ENCODE results near the gene DOCK10. TPM values are rescaled to one million over a fixed set of nuclear protein-coding genes. Genes with fewer than 3 reads are reported as not detected.

The DOCK10 gene
- total and polyA plus RNA-seq, 2 experiments from 2014 or later = 1.1 to 3.2 TPM

DNA sequence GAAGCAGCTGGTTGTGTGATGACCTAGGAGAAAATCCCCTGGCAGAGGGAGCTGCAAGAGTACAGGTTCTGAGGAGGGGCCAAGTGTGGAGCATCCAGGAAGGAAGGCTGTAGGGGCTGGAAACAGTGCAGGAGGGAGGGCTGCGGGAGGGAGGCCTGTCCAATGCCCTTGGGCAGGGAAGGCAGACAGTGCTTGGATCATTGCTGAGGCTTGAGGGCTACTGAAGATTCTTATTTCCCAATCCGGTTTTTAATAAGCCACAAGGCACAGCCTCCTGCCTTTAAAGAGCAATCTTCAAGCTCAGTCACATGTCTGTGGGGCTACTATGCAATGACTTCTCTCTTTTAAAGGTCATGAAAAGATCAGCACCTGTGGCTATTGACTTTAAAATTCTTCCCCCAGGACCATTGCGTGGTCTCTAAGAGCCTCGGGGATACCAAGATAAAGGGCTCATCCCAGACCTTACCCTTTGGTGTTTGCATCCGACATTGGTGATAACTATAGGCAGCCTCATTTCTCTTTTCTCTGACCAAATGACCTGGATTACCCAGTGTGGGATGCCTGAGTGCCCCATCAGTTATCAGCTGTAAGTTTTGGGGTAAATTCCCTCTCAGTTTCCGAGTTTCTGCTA lies 149.6 kb downstream of the DOCK10 start:
- H2AFZ ChIP-seq = no peak overlapping the region
- H3K9me2 ChIP-seq (replicated peaks; ENCODE audit: insufficient read depth) = no peaks in the 10 kb centered on the region
- TF ChIP-seq EZH2phosphoT487 (IDR thresholded peaks at IDR 0.05; ENCODE audit: low read depth, severe bottlenecking, unreplicated experiment) = no peak
- TF ChIP-seq, protein P1, sequence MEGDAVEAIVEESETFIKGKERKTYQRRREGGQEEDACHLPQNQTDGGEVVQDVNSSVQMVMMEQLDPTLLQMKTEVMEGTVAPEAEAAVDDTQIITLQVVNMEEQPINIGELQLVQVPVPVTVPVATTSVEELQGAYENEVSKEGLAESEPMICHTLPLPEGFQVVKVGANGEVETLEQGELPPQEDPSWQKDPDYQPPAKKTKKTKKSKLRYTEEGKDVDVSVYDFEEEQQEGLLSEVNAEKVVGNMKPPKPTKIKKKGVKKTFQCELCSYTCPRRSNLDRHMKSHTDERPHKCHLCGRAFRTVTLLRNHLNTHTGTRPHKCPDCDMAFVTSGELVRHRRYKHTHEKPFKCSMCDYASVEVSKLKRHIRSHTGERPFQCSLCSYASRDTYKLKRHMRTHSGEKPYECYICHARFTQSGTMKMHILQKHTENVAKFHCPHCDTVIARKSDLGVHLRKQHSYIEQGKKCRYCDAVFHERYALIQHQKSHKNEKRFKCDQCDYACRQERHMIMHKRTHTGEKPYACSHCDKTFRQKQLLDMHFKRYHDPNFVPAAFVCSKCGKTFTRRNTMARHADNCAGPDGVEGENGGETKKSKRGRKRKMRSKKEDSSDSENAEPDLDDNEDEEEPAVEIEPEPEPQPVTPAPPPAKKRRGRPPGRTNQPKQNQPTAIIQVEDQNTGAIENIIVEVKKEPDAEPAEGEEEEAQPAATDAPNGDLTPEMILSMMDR (IDR thresholded peaks at IDR 0.05; ENCODE audit: poor library complexity) = no peak
- TF ChIP-seq EZH2 (IDR thresholded peaks at IDR 0.05; ENCODE audit: borderline replicate concordance) = no peak
- 78% methylated on average over 6 of the region's 6 CpGs for WGBS (ENCODE audit: low lambda C conversion rate, missing lambda C conversion rate)
- no peaks in the 10 kb centered on the region for H4K20me1 ChIP-seq (ENCODE audit: insufficient read depth, poor library complexity, severe bottlenecking)
- H3K27me3 ChIP-seq = no peaks in the 10 kb centered on the region
- H3K79me2 ChIP-seq = no peaks in the 10 kb centered on the region
- H3K4me2 ChIP-seq = no peak overlapping the region
- no peaks in the 10 kb centered on the region for H3K36me3 ChIP-seq (replicated peaks; ENCODE audit: insufficient read depth, low read depth)
- H3K4me1 ChIP-seq (ENCODE audit: insufficient read depth) = no peaks in the 10 kb centered on the region
- no peaks in the 10 kb centered on the region for H3K9me3 ChIP-seq (ENCODE audit: low read depth)
- H3K27ac ChIP-seq = no peak overlapping the region
- no peak overlapping the region for H3K4me3 ChIP-seq
- no peak for DNase-seq (ENCODE audit: low spot score)

DNA sequence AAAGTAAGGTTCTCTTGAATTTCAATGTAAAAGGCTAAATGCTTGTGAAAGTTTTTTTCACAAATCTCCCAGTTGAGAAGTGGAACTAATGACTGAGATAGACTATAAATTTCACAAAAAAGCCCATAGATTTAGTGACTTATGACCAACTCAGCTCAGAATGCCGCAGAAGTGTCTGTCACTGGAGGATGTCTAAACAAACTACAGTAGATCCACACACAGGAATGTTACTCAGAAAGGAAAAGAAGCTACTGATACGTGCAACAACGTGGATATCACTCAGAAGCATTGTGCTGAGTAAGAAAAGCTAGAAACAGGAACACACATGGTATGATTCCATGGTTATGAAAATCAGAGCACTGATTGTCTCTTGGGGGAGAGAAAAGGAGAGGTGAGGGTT lies 151.9 kb downstream of the DOCK10 start:
- Histone ChIP-seq H3K27ac (no peak overlapping the region), H3K79me2 (no peaks in the 10 kb centered on the region), H3K4me1 (ENCODE audit: insufficient read depth) (no peaks in the 10 kb centered on the region), H3K4me3 (no peak overlapping the region), H3K9me3 (ENCODE audit: low read depth) (no peaks in the 10 kb centered on the region), H3K4me2 (no peak overlapping the region), H3K36me3 (replicated peaks; ENCODE audit: insufficient read depth, low read depth) (no peaks in the 10 kb centered on the region), H4K20me1 (ENCODE audit: insufficient read depth, poor library complexity, severe bottlenecking) (no peaks in the 10 kb centered on the region), H3K9me2 (replicated peaks; ENCODE audit: insufficient read depth) (no peaks in the 10 kb centered on the region), H3K27me3 (no peaks in the 10 kb centered on the region), H2AFZ (no peak overlapping the region)
- DNase-seq (ENCODE audit: low spot score) = no peak
- TF ChIP-seq EZH2phosphoT487 (IDR thresholded peaks at IDR 0.05; ENCODE audit: low read depth, severe bottlenecking, unreplicated experiment) (no peak), EZH2 (IDR thresholded peaks at IDR 0.05; ENCODE audit: borderline replicate concordance) (no peak)
- TF ChIP-seq, protein P1 (IDR thresholded peaks at IDR 0.05; ENCODE audit: poor library complexity) = no peak
- WGBS (ENCODE audit: low lambda C conversion rate, missing lambda C conversion rate) = 58% methylated on average over 3 of the region's 3 CpGs

DNA sequence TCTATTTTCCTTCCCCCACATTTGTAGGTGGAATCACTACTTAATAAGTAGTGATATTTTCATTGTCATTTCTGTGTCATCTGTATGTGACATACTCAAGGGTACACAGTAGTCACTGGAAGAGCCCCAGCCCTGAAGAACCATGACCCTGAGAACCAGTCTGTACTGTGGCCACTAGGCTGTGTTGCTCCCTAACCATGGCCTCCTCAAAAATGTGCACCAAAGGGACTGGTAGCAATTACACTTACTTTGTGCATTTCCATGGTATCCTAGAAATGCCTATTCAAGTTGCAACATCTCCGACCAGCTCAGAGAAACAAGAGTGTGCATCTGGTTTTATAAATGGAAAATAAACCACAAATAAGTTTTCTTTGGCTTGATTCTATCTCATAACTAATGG lies 155.1 kb downstream of the DOCK10 start:
- TF ChIP-seq EZH2phosphoT487 (IDR thresholded peaks at IDR 0.05; ENCODE audit: low read depth, severe bottlenecking, unreplicated experiment) (no peak), EZH2 (IDR thresholded peaks at IDR 0.05; ENCODE audit: borderline replicate concordance) (no peak)
- TF ChIP-seq, protein P1 (IDR thresholded peaks at IDR 0.05; ENCODE audit: poor library complexity) = no peak
- Histone ChIP-seq H3K36me3 (replicated peaks; ENCODE audit: insufficient read depth, low read depth) (no peaks in the 10 kb centered on the region), H3K27ac (no peak overlapping the region), H3K9me2 (replicated peaks; ENCODE audit: insufficient read depth) (no peaks in the 10 kb centered on the region), H3K4me1 (ENCODE audit: insufficient read depth) (no peaks in the 10 kb centered on the region), H2AFZ (no peak overlapping the region), H3K79me2 (no peaks in the 10 kb centered on the region), H3K4me3 (no peak overlapping the region), H4K20me1 (ENCODE audit: insufficient read depth, poor library complexity, severe bottlenecking) (no peaks in the 10 kb centered on the region), H3K27me3 (no peaks in the 10 kb centered on the region), H3K9me3 (ENCODE audit: low read depth) (no peaks in the 10 kb centered on the region), H3K4me2 (no peak overlapping the region)
- DNase-seq (ENCODE audit: low spot score) = no peak
- 87% methylated on average over 1 of the region's 1 CpG for WGBS (ENCODE audit: low lambda C conversion rate, missing lambda C conversion rate)
